Measurements from ENCODE around the gene IBTK.

Gene IBTK

DNA sequence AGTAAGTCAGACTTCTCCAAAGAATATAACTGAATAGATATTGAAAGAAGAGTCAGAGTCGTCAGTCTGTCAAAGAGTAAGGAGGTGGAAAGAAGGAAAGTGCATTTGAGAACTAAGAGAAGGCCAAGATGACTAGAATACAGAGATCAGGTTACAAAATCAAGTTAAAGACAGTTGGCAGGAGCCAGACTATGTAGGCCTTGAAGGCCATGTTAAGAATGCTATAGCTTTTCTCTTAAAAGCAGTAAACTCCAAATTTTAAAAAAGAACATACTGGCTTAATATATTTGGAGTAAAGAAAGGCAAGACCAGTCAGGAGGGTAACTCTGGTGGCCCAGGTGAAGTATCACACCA is 68.8 kb downstream of the IBTK start:
- Histone ChIP-seq H3K27ac (no peak overlapping the region), H3K36me3 (replicated peaks) (peaks cover 5% of the 10 kb centered on the region), H3K27me3 (replicated peaks) (no peaks in the 10 kb centered on the region), H3K4me3 (ENCODE audit: low read depth, low read length) (no peak overlapping the region)
- in situ Hi-C loops (cut with HindIII; ENCODE audit: low pct_ligation_motif_present, low sequenced_read_pairs): no loop called here
- DNase-seq: no peak
- TF ChIP-seq, protein P1, sequence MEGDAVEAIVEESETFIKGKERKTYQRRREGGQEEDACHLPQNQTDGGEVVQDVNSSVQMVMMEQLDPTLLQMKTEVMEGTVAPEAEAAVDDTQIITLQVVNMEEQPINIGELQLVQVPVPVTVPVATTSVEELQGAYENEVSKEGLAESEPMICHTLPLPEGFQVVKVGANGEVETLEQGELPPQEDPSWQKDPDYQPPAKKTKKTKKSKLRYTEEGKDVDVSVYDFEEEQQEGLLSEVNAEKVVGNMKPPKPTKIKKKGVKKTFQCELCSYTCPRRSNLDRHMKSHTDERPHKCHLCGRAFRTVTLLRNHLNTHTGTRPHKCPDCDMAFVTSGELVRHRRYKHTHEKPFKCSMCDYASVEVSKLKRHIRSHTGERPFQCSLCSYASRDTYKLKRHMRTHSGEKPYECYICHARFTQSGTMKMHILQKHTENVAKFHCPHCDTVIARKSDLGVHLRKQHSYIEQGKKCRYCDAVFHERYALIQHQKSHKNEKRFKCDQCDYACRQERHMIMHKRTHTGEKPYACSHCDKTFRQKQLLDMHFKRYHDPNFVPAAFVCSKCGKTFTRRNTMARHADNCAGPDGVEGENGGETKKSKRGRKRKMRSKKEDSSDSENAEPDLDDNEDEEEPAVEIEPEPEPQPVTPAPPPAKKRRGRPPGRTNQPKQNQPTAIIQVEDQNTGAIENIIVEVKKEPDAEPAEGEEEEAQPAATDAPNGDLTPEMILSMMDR (IDR thresholded peaks at IDR 0.05; ENCODE audit: low read depth, low read length, missing control alignments): no peak

DNA sequence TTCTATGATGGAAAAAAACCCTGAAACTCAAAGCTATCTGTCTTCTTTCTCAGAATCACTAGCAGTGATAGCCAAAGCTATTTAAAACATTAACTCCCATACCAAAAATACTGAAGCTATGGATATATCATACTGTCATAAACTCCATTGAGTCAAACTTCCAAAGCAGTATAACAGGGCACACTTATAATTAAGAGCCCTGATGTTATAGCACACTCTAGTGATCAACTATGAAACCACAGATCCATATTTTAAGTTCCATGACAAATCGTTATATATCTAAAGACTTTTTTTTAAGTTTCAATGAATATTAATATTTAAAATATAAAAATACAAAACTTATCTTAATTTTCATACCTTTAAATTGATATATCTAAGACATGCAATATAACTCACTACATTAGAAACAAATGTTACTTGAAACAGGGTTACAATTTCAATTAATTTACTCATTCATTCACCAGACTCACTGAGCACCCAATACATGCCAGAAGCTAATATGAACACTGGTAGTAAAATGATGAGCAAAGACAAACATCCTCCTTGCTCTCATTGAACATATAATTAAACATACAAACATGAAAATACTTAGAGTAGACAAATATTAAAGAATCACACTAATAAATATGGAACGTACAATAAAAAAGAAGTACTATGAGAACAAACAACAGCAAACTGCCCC is 69.3 kb downstream of the IBTK start:
- Histone ChIP-seq H3K27me3 (replicated peaks) (no peaks in the 10 kb centered on the region), H3K36me3 (replicated peaks) (peaks cover 6% of the 10 kb centered on the region), H3K4me3 (ENCODE audit: low read depth, low read length) (no peak overlapping the region), H3K27ac (no peak overlapping the region)
- in situ Hi-C loops (cut with HindIII; ENCODE audit: low pct_ligation_motif_present, low sequenced_read_pairs): no loop called here
- DNase-seq: no peak
- TF ChIP-seq, protein P1 (IDR thresholded peaks at IDR 0.05; ENCODE audit: low read depth, low read length, missing control alignments): peak; percentile 41

DNA sequence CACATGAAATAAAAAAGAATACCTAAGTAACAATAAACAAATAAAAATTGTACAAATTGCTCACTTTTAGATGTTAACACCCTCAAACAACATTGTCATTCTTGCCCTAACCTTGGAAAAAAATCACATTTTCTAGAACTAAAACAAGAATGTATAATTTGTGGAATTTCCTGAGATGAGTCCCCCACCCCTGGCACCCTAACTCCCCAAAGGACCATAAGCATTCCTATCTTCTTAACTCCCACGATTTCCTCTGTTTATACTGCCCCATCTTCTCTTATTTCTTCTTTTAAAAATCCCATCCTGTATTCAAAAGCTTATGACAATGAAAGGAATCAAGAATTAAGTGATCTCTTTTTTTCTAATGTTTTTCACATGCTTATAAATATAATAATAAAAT is 70.9 kb downstream of the IBTK start:
- H3K4me3 ChIP-seq (ENCODE audit: low read depth, low read length): no peak overlapping the region
- in situ Hi-C loops (cut with HindIII; ENCODE audit: low pct_ligation_motif_present, low sequenced_read_pairs): no loop called here
- TF ChIP-seq, protein P1 (IDR thresholded peaks at IDR 0.05; ENCODE audit: low read depth, low read length, missing control alignments): no peak
- no peak for DNase-seq
- H3K27me3 ChIP-seq (replicated peaks): no peaks in the 10 kb centered on the region
- peak overlapping the region; percentile 25 for H3K27ac ChIP-seq
- H3K36me3 ChIP-seq (replicated peaks): peaks cover 16% of the 10 kb centered on the region

DNA sequence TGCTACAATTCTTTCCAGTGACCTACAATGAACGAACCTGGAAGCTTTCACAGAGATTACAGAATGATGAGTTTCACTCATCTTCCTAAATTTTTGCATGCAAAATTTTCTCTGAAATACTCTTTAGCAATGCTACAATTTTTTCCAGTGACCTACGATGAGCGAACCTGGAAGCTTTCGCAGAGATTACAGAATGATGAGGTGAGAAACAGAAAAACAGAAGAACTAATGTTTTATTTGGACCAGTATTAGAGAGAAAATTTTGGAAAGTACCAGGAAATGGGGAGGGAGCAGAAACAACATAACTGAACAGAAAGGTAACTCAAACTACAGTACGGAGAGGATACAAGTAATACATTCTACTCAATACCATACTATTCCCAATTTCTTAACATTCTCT is 75.0 kb downstream of the IBTK start:
- Histone ChIP-seq H3K4me3 (ENCODE audit: low read depth, low read length) (no peak overlapping the region), H3K27me3 (replicated peaks) (no peaks in the 10 kb centered on the region), H3K27ac (no peak overlapping the region), H3K36me3 (replicated peaks) (peaks cover 16% of the 10 kb centered on the region)
- no peak for DNase-seq
- in situ Hi-C loops (cut with HindIII; ENCODE audit: low pct_ligation_motif_present, low sequenced_read_pairs): no loop called here
- TF ChIP-seq, protein P1 (IDR thresholded peaks at IDR 0.05; ENCODE audit: low read depth, low read length, missing control alignments): no peak

DNA sequence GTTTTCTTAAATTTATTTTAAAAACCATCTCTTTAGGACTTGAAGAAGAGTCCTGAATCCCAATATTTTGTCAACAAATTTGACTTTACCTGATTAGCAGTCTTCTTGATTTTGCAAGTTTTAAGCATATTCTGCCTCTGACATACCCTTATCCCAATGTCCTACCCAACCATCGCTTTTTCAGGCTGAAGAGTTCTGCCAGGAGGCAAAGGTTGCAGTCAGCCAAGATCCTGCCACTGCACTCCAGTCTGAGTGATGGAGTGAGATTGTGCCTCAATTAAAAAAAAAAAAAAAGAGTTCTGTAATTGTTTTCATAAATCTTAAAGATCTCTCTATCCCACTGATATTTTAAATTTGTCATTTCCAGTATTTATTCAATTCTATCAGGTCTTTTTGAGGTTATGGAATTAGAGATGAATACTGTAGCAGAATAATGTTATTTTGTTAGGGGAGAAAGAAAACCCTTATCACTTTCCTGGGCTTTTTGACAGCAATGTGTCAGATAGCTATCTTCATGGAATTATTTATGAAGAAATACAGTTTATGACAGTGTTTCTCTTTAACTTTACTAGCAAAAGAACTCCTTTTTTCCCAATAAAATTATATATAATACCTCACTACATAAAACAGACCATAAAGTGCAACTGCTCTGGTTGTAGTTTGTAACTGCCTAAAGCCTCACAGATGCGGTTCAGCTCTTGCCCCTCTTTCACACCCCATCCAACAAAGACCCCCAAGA is 78.2 kb downstream of the IBTK start:
- H3K27ac ChIP-seq: no peak overlapping the region
- H3K4me3 ChIP-seq (ENCODE audit: low read depth, low read length): no peak overlapping the region
- TF ChIP-seq, protein P1 (IDR thresholded peaks at IDR 0.05; ENCODE audit: low read depth, low read length, missing control alignments): no peak
- in situ Hi-C loops (cut with HindIII; ENCODE audit: low pct_ligation_motif_present, low sequenced_read_pairs): no loop called here
- peaks cover 20% of the 10 kb centered on the region for H3K36me3 ChIP-seq (replicated peaks)
- no peak for DNase-seq
- no peaks in the 10 kb centered on the region for H3K27me3 ChIP-seq (replicated peaks)

Data from brain microvascular endothelial cell (primary cell).